Skeletal muscle tissue (tissue), 4 donors: ENCODE data around the gene HOMER2. TPM values are rescaled to one million over a fixed set of nuclear protein-coding genes. Genes with fewer than 3 reads are reported as not detected.

Experiments
- H3K27ac ChIP-seq: one replicate; pipeline ENCODE4 v1.7.0; 2013; ENCODE audit warnings: mild to moderate bottlenecking, low read depth, low read length, inconsistent platforms
- H3K27me3 ChIP-seq, 3 donors: one replicate each; pipeline ENCODE4 v1.7.0; 2013; ENCODE audit warnings: low read length in 3 of 3; ENCODE audit not compliant: control insufficient read depth in 3 of 3, insufficient read depth in 3 of 3
- H3K36me3 ChIP-seq, 3 donors: one replicate each; pipeline ENCODE4 v1.7.0; 2013; ENCODE audit warnings: low read length in 3 of 3; ENCODE audit not compliant: control insufficient read depth in 3 of 3, insufficient read depth in 3 of 3
- H3K4me1 ChIP-seq, 3 donors: one replicate each; pipeline ENCODE4 v1.7.0; 2013; ENCODE audit warnings: low read length in 3 of 3, mild to moderate bottlenecking in 3 of 3; ENCODE audit not compliant: control insufficient read depth in 3 of 3, insufficient read depth in 3 of 3
- H3K4me3 ChIP-seq, 3 donors: one replicate each; pipeline ENCODE4 v1.7.0; 2013; ENCODE audit warnings: low read length in 3 of 3
- H3K9ac ChIP-seq, 3 donors: one replicate each; pipeline ENCODE4 v1.7.0; 2013; ENCODE audit warnings: low read length in 3 of 3, mild to moderate bottlenecking in 3 of 3, moderate library complexity in 2 of 3, low read depth in 1 of 3
- H3K9me3 ChIP-seq, 3 donors: one replicate each; pipeline ENCODE4 v1.7.0; 2013; ENCODE audit warnings: low read length in 3 of 3; ENCODE audit not compliant: control insufficient read depth in 3 of 3
- total RNA-seq: library from RNA; depleted of rRNA; stranded (reverse); fragments of >200 nt; gene quantifications from one replicate; pipeline ENCODE4 v1.2.3, GENCODE V29; 2014
- donor health status: Osteomylitis.

Gene HOMER2
- total RNA-seq, 1 donor from 2014 or later = 11.0 TPM

DNA sequence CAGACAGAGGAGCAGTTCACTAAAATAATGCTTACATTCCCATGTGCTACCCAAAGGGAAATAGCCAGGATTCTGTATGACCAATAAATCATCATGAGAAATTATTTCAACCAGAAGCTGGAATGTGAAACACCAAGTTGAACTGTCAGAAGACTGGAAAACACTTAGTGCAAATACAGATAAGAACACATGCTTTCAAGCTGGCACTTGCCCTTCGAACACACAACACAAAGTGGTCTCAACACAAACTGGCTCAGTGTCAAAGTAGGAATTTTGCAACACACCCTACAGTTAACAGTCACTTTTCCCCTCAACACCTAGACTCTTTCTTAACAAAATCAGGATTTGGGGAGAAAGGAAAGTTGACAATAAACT lies 148.0 kb downstream of the HOMER2 start:
- Histone ChIP-seq H3K4me3 (peak overlapping the region; percentile 71 to 85 (median 74)), H3K9ac (peak overlapping the region; percentile 86 to 95 (median 90)), H3K4me1 (peaks cover 58 to 72% (median 64%) of the 10 kb centered on the region in 3 donors), H3K27ac (peak overlapping the region; percentile 99), H3K27me3 (no peaks in the 10 kb centered on the region), H3K9me3 (no peaks in the 10 kb centered on the region), H3K36me3 (peaks cover 0 to 20% (median 11%) of the 10 kb centered on the region in 3 donors)

- no peaks in the 10 kb centered on the region for H3K27me3 ChIP-seq
- peaks cover 62 to 74% (median 66%) of the 10 kb centered on the region in 3 donors for H3K4me1 ChIP-seq
- peak overlapping the region; percentile 71 to 85 (median 74) for H3K4me3 ChIP-seq
- peaks cover 0 to 20% (median 11%) of the 10 kb centered on the region in 3 donors for H3K36me3 ChIP-seq
- peak overlapping the region; percentile 99 for H3K27ac ChIP-seq
- H3K9ac ChIP-seq = peak overlapping the region; percentile 86 to 95 (median 90)
- H3K9me3 ChIP-seq = no peaks in the 10 kb centered on the region
These were observed 148.5 kb downstream of the HOMER2 start for GRCh38 chr15:82803793-82804574.

DNA sequence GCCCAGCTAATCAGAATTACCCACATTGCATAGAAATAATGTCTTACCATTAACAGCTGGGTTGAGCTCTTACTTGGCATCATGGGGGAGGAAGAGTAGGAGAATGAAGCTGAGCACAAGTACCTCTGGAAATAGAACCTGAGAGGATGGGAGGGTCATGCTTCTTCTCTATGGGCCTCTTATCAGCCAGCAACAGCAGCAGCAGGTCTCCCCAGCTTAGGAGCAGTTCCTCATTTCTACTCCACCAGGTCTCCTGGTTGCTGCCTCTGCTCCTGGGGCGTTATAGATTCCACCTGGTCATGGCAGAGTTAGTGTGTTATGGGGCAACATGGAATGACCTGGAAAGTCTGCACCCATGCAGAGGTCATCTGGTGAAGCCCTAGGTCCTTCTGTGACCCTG lies 150.0 kb downstream of the HOMER2 start:
- no peaks in the 10 kb centered on the region for H3K27me3 ChIP-seq
- peak overlapping the region in 2 of 3 donors; percentile 23 to 86 for H3K9ac ChIP-seq
- H3K9me3 ChIP-seq = no peaks in the 10 kb centered on the region
- peaks cover 0 to 20% (median 11%) of the 10 kb centered on the region in 3 donors for H3K36me3 ChIP-seq
- peaks cover 56 to 72% (median 58%) of the 10 kb centered on the region in 3 donors for H3K4me1 ChIP-seq
- H3K27ac ChIP-seq = peak overlapping the region; percentile 99
- H3K4me3 ChIP-seq = peak overlapping the region; percentile 71 to 85 (median 74)

GRCh38 chr15:82799183-82799841 lies 153.2 kb downstream of the HOMER2 start:
- H3K27ac ChIP-seq = peak overlapping the region; percentile 99

More at GRCh38 chr15:82799183-82799841, 153.2 kb downstream of the HOMER2 start:
- H3K27me3 ChIP-seq = no peaks in the 10 kb centered on the region
- H3K4me1 ChIP-seq = peaks cover 49 to 62% (median 55%) of the 10 kb centered on the region in 3 donors
- H3K4me3 ChIP-seq = peak overlapping the region; percentile 22 to 49 (median 27)
- H3K9ac ChIP-seq = peak overlapping the region; percentile 29 to 68 (median 44)
- no peaks in the 10 kb centered on the region for H3K9me3 ChIP-seq
- H3K36me3 ChIP-seq = peaks cover 9 to 28% (median 13%) of the 10 kb centered on the region in 3 donors

Other genes with a start within 250 kb of the HOMER2 start
- gene AP3B2, start 242.8 kb downstream of the HOMER2 start, total RNA-seq = not detected
- 26.6 TPM for gene FSD2, start 146.7 kb downstream of the HOMER2 start, total RNA-seq
- 6.8 TPM for gene WHAMM, start 143.1 kb downstream of the HOMER2 start, total RNA-seq
- 26.1 TPM for gene RAMAC, start 33.5 kb upstream of the HOMER2 start, total RNA-seq
- gene C15orf40, start 58.9 kb upstream of the HOMER2 start, total RNA-seq = 18.3 TPM
- 99.7 TPM for gene BTBD1, start 114.5 kb upstream of the HOMER2 start, total RNA-seq
- 28.7 TPM for gene TM6SF1, start 154.9 kb upstream of the HOMER2 start, total RNA-seq